K562 (cell line): ENCODE measurements around the gene PON3. TPM values are rescaled to one million over a fixed set of nuclear protein-coding genes. Genes with fewer than 3 reads are reported as not detected.

Experiments
- FOS ChIP-seq: IDR thresholded peaks from 3 replicates; pipeline ENCODE4 v1.6.1; 2011; ENCODE audit not compliant: insufficient read length; ENCODE audit errors: extremely low read depth
- GTF2A2 ChIP-seq: IDR thresholded peaks from 2 replicates; pipeline ENCODE4 v1.6.1; 2016; ENCODE audit warnings: mild to moderate bottlenecking, missing genetic modification characterization, missing compliant biosample characterization
- KDM5B ChIP-seq: fragments of 200-600 bp; sonication (generic); IDR thresholded peaks from 2 replicates; pipeline ENCODE4 v1.6.1; 2012; ENCODE audit warnings: low read depth, mild to moderate bottlenecking, moderate library complexity, low read length, control low read depth, inconsistent platforms; ENCODE audit not compliant: insufficient replicate concordance
- NR2C2 ChIP-seq, 2 experiments: fragments of 200-800 bp in 1 of 2; sonication (Bioruptor generic) in 1 of 2; sonication (generic) in 1 of 2; formaldehyde crosslinking in 1 of 2; IDR thresholded peaks; 2 replicates each; pipeline versions ENCODE4 v1.6.1 to v1.8.0; 2016 to 2022; ENCODE audit warnings: mild to moderate bottlenecking in 1 of 2, missing compliant biosample characterization in 1 of 2, missing genetic modification characterization in 1 of 2, missing genetic modification reagents in 1 of 2
- RBFOX2 ChIP-seq: fragments of 200-400 bp; formaldehyde crosslinking; IDR thresholded peaks from 2 replicates; pipeline ENCODE4 v1.6.1; 2017; ENCODE audit warnings: low read depth, mild to moderate bottlenecking, low read length, moderate library complexity
- TARDBP ChIP-seq: fragments of 450-650 bp; IDR thresholded peaks from 2 replicates; pipeline ENCODE4 v1.6.1; 2016
- polyA plus RNA-seq, 8 experiments: library from polyadenylated mRNA; depleted of rRNA in 4 of 8; stranded (reverse) in 5 of 8; unstranded in 3 of 8; fragments of >200 nt; fragmentation: Nextera tagmentation in 2 of 8; fragmentation: Illumina TruSeq in 1 of 8; extraction: Ambion mirVana in 2 of 8; extraction: Trizol in 1 of 8; gene quantifications; 2 replicates each; pipeline versions ENCODE4 v1.2.1 to v1.2.3, GENCODE V29; 2011 to 2014; ENCODE audit warnings: inconsistent platforms in 1 of 8, missing spikeins in 1 of 8
- total RNA-seq, 7 experiments: library from RNA; depleted of rRNA in 6 of 7; stranded (reverse); fragments of >200 nt in 6 of 7; fragmentation: Illumina TruSeq in 2 of 7; extraction: Trizol in 2 of 7; gene quantifications; 2 replicates each; pipeline versions ENCODE4 v1.2.1 to v1.2.3, GENCODE V29; 2011 to 2021; ENCODE audit warnings: low replicate concordance in 1 of 7
- TF ChIP-seq, protein P1 (sequence below): IDR thresholded peaks from 2 replicates; pipeline ENCODE4 v1.6.1; 2012; ENCODE audit warnings: low read depth, low read length, improper control_type of control experiment, borderline replicate concordance
- TF ChIP-seq, protein P2 (sequence below): IDR thresholded peaks from 3 replicates; pipeline ENCODE4 v1.6.1; 2011; ENCODE audit warnings: borderline replicate concordance, mild to moderate bottlenecking; ENCODE audit not compliant: insufficient read length, insufficient read depth
- TF ChIP-seq, protein P3 (sequence below): fragments of 450-650 bp; IDR thresholded peaks from 2 replicates; pipeline ENCODE4 v1.6.1; 2016; ENCODE audit warnings: missing biosample characterization, missing genetic modification characterization

PON3 gene
- total and polyA plus RNA-seq, 9 of the 15 experiments (the other 6 are each of a cell fraction or from before 2014, with no cell fraction given) = 0.15 to 0.38 (median 0.18) TPM; not detected in 6

DNA sequence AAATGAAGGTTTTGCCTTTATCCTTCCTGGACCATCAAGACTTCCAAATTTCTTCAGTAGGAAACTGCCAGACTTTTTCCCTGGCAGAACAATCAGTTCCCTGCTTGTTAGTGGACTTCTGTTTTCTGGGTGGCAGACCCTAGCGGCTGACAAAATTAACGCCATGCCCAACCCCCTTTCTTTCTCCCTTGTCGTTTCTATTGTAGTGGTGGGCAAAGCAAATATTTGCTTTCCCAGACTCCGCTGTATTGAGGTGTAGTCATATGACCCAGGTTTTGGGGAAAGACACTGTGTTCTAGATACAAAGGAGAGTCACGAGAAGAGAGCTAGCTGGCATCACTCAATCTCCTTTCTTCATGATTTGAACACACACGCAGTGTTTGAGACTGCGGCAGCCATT, 31.0 kb upstream of the PON3 start (continued):
- TF ChIP-seq, protein P1, sequence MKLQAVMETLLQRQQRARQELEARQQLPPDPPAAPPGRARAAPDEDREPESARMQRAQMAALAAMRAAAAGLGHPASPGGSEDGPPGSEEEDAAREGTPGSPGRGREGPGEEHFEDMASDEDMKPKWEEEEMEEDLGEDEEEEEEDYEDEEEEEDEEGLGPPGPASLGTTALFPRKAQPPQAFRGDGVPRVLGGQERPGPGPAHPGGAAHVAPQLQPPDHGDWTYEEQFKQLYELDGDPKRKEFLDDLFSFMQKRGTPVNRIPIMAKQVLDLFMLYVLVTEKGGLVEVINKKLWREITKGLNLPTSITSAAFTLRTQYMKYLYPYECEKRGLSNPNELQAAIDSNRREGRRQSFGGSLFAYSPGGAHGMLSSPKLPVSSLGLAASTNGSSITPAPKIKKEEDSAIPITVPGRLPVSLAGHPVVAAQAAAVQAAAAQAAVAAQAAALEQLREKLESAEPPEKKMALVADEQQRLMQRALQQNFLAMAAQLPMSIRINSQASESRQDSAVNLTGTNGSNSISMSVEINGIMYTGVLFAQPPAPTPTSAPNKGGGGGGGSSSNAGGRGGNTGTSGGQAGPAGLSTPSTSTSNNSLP = no peak
- TF ChIP-seq GTF2A2 (tag) (no peak), FOS (no peak), RBFOX2 (no peak), KDM5B (no peak), NR2C2 (CRISPR knock-in tag; IDR thresholded peaks at IDR 0.05) (no peak), NR2C2 (tag; IDR thresholded peaks at IDR 0.05) (no peak), TARDBP (no peak)
- TF ChIP-seq, protein P2, sequence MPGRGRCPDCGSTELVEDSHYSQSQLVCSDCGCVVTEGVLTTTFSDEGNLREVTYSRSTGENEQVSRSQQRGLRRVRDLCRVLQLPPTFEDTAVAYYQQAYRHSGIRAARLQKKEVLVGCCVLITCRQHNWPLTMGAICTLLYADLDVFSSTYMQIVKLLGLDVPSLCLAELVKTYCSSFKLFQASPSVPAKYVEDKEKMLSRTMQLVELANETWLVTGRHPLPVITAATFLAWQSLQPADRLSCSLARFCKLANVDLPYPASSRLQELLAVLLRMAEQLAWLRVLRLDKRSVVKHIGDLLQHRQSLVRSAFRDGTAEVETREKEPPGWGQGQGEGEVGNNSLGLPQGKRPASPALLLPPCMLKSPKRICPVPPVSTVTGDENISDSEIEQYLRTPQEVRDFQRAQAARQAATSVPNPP = no peak
- TF ChIP-seq, protein P3, sequence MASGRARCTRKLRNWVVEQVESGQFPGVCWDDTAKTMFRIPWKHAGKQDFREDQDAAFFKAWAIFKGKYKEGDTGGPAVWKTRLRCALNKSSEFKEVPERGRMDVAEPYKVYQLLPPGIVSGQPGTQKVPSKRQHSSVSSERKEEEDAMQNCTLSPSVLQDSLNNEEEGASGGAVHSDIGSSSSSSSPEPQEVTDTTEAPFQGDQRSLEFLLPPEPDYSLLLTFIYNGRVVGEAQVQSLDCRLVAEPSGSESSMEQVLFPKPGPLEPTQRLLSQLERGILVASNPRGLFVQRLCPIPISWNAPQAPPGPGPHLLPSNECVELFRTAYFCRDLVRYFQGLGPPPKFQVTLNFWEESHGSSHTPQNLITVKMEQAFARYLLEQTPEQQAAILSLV (tag) = no peak
- TF ChIP-seq, all 486 proteins: peak for 0
